ENCODE results near the gene AMMECR1. TPM values are rescaled to one million over a fixed set of nuclear protein-coding genes. Genes with fewer than 3 reads are reported as not detected.
A peak's percentile ranks its signal among the peaks of the same experiment; 100 is the strongest.
"Not testable (repeated sequence)": the region's sequence is repeated elsewhere in the genome, so short reads cannot be mapped to it uniquely, and the experiment has no call there.

AMMECR1 gene
- polyA plus RNA-seq, 3 donors, result 2.1 to 3.3 (median 2.9) TPM

- H2AFZ ChIP-seq (ENCODE audit: insufficient read depth, low read depth, low read length, poor library complexity, severe bottlenecking), result no peak overlapping the region
- H3K79me2 ChIP-seq (ENCODE audit: insufficient read depth, low read length), result no peaks in the 10 kb centered on the region
- H3K9me3 ChIP-seq (replicated peaks in 1 of 2; ENCODE audit: control insufficient read depth in 1 of 2, insufficient read depth in 1 of 2, low read length in 2 of 2), result no peaks in the 10 kb centered on the region
- WGBS (ENCODE audit: insufficient coverage), result no CpG with 5 or more reads among the region's 1 CpG
- no peak for DNase-seq
- H3K4me2 ChIP-seq (replicated peaks; ENCODE audit: extremely low read depth, low read length, poor library complexity, severe bottlenecking), result no peak overlapping the region
- Mint-ChIP-seq H3K27ac (no peak overlapping the region), H3K27me3 (ENCODE audit: low read depth in 3 of 3) (peaks cover 1 to 5% (median 2%) of the 10 kb centered on the region in 3 donors), H3K9me3 (peaks cover 0 to 9% (median 4%) of the 10 kb centered on the region in 7 donors), H3K36me3 (peaks cover 0 to 10% of the 10 kb centered on the region in 2 donors), H3K4me1 (no peaks in the 10 kb centered on the region), H3K4me3 (no peak overlapping the region)
- no peak for TF ChIP-seq CTCF (IDR thresholded peaks at IDR 0.05)
- no peaks in the 10 kb centered on the region for H3K27me3 ChIP-seq (ENCODE audit: control insufficient read depth in 2 of 2, insufficient read depth in 2 of 2, low read length in 2 of 2)
- no peaks in the 10 kb centered on the region for H3K4me1 ChIP-seq (ENCODE audit: control insufficient read depth in 1 of 2, insufficient read depth in 2 of 2, low read length in 2 of 2)
- no peak overlapping the region for H3K4me3 ChIP-seq (replicated peaks in 1 of 3; ENCODE audit: low read depth in 2 of 3, low read length in 3 of 3)
- no peaks in the 10 kb centered on the region for H4K20me1 ChIP-seq (ENCODE audit: insufficient read depth, low read length)
- H3K36me3 ChIP-seq (replicated peaks in 1 of 2; ENCODE audit: control insufficient read depth in 1 of 2, insufficient read depth in 2 of 2, low read length in 2 of 2), result no peaks in the 10 kb centered on the region
- no peak overlapping the region for H3K27ac ChIP-seq (ENCODE audit: low read depth in 1 of 2, low read length in 2 of 2)
- intact Hi-C loops (cut with micrococcal nuclease), result no loop called here
- H3K9ac ChIP-seq (ENCODE audit: insufficient read depth, low read length, poor library complexity, severe bottlenecking), result no peak overlapping the region
These were observed 76.1 kb downstream of the AMMECR1 start for GRCh38 chrX:110241816-110242215.

- H3K27me3 ChIP-seq (ENCODE audit: control insufficient read depth in 2 of 2, insufficient read depth in 2 of 2, low read length in 2 of 2); H3K9me3 ChIP-seq (replicated peaks in 1 of 2; ENCODE audit: control insufficient read depth in 1 of 2, insufficient read depth in 1 of 2, low read length in 2 of 2); H3K79me2 ChIP-seq (ENCODE audit: insufficient read depth, low read length); DNase-seq; H3K4me3 Mint-ChIP-seq; intact Hi-C loops (cut with micrococcal nuclease); H2AFZ ChIP-seq (ENCODE audit: insufficient read depth, low read depth, low read length, poor library complexity, severe bottlenecking); H3K9ac ChIP-seq (ENCODE audit: insufficient read depth, low read length, poor library complexity, severe bottlenecking); H3K4me1 Mint-ChIP-seq; H3K36me3 Mint-ChIP-seq; H3K4me3 ChIP-seq (replicated peaks in 1 of 3; ENCODE audit: low read depth in 2 of 3, low read length in 3 of 3); H3K36me3 ChIP-seq (replicated peaks in 1 of 2; ENCODE audit: control insufficient read depth in 1 of 2, insufficient read depth in 2 of 2, low read length in 2 of 2); H3K4me1 ChIP-seq (ENCODE audit: control insufficient read depth in 1 of 2, insufficient read depth in 2 of 2, low read length in 2 of 2); H3K4me2 ChIP-seq (replicated peaks; ENCODE audit: extremely low read depth, low read length, poor library complexity, severe bottlenecking); H4K20me1 ChIP-seq (ENCODE audit: insufficient read depth, low read length); H3K27ac ChIP-seq (ENCODE audit: low read depth in 1 of 2, low read length in 2 of 2); H3K27me3 Mint-ChIP-seq (ENCODE audit: low read depth in 3 of 3): not testable (repeated sequence)
- no CpG with 5 or more reads among the region's 5 CpGs for WGBS (ENCODE audit: insufficient coverage)
- Mint-ChIP-seq H3K27ac (peak overlapping the region in 1 of 7 donors; percentile 6), H3K9me3 (peaks cover 6 to 18% (median 10%) of the 10 kb centered on the region in 7 donors)
These were observed 79.6 kb downstream of the AMMECR1 start for GRCh38 chrX:110238259-110238658.

- H3K27ac ChIP-seq (ENCODE audit: low read depth in 1 of 2, low read length in 2 of 2); H3K4me2 ChIP-seq (replicated peaks; ENCODE audit: extremely low read depth, low read length, poor library complexity, severe bottlenecking); H3K36me3 Mint-ChIP-seq; H3K9ac ChIP-seq (ENCODE audit: insufficient read depth, low read length, poor library complexity, severe bottlenecking); H3K27me3 ChIP-seq (ENCODE audit: control insufficient read depth in 2 of 2, insufficient read depth in 2 of 2, low read length in 2 of 2); H2AFZ ChIP-seq (ENCODE audit: insufficient read depth, low read depth, low read length, poor library complexity, severe bottlenecking); H3K9me3 ChIP-seq (replicated peaks in 1 of 2; ENCODE audit: control insufficient read depth in 1 of 2, insufficient read depth in 1 of 2, low read length in 2 of 2); H3K4me3 Mint-ChIP-seq; H3K4me1 ChIP-seq (ENCODE audit: control insufficient read depth in 1 of 2, insufficient read depth in 2 of 2, low read length in 2 of 2); H3K27me3 Mint-ChIP-seq (ENCODE audit: low read depth in 3 of 3); H4K20me1 ChIP-seq (ENCODE audit: insufficient read depth, low read length); H3K79me2 ChIP-seq (ENCODE audit: insufficient read depth, low read length); H3K36me3 ChIP-seq (replicated peaks in 1 of 2; ENCODE audit: control insufficient read depth in 1 of 2, insufficient read depth in 2 of 2, low read length in 2 of 2); H3K4me3 ChIP-seq (replicated peaks in 1 of 3; ENCODE audit: low read depth in 2 of 3, low read length in 3 of 3); intact Hi-C loops (cut with micrococcal nuclease); DNase-seq; H3K4me1 Mint-ChIP-seq: not testable (repeated sequence)
- no CpG with 5 or more reads among the region's 3 CpGs for WGBS (ENCODE audit: insufficient coverage)
- H3K9me3 Mint-ChIP-seq, result peaks cover 6 to 29% (median 11%) of the 10 kb centered on the region in 7 donors
- peak overlapping the region in 1 of 7 donors; percentile 43 for H3K27ac Mint-ChIP-seq
These were observed 86.4 kb downstream of the AMMECR1 start for GRCh38 chrX:110231485-110231884.

GRCh38 chrX:110229497-110230111 is 88.3 kb downstream of the AMMECR1 start:
- H3K27me3 Mint-ChIP-seq (ENCODE audit: low read depth in 3 of 3); H3K4me3 ChIP-seq (replicated peaks in 1 of 3; ENCODE audit: low read depth in 2 of 3, low read length in 3 of 3); H3K27me3 ChIP-seq (ENCODE audit: control insufficient read depth in 2 of 2, insufficient read depth in 2 of 2, low read length in 2 of 2); H3K79me2 ChIP-seq (ENCODE audit: insufficient read depth, low read length); H3K36me3 Mint-ChIP-seq; H3K4me2 ChIP-seq (replicated peaks; ENCODE audit: extremely low read depth, low read length, poor library complexity, severe bottlenecking); H3K4me1 Mint-ChIP-seq; H3K9me3 ChIP-seq (replicated peaks in 1 of 2; ENCODE audit: control insufficient read depth in 1 of 2, insufficient read depth in 1 of 2, low read length in 2 of 2); H3K4me3 Mint-ChIP-seq; H3K9ac ChIP-seq (ENCODE audit: insufficient read depth, low read length, poor library complexity, severe bottlenecking); H3K4me1 ChIP-seq (ENCODE audit: control insufficient read depth in 1 of 2, insufficient read depth in 2 of 2, low read length in 2 of 2); H3K36me3 ChIP-seq (replicated peaks in 1 of 2; ENCODE audit: control insufficient read depth in 1 of 2, insufficient read depth in 2 of 2, low read length in 2 of 2); intact Hi-C loops (cut with micrococcal nuclease); H2AFZ ChIP-seq (ENCODE audit: insufficient read depth, low read depth, low read length, poor library complexity, severe bottlenecking); H4K20me1 ChIP-seq (ENCODE audit: insufficient read depth, low read length); H3K27ac ChIP-seq (ENCODE audit: low read depth in 1 of 2, low read length in 2 of 2): not testable (repeated sequence)
- WGBS (ENCODE audit: insufficient coverage), result 100% methylated on average over 1 of the region's 21 CpGs
- peak in 1 of 3 donors; percentile 1 for DNase-seq
- peak overlapping the region in 1 of 7 donors; percentile 69 for H3K27ac Mint-ChIP-seq
- peaks cover 4 to 29% (median 11%) of the 10 kb centered on the region in 7 donors for H3K9me3 Mint-ChIP-seq

Measured in CD14-positive monocyte (primary cell).